HCT116 (cell line): Measurements from ENCODE around the gene VRK1.

ENCODE experiments used
- CBX3 ChIP-seq: IDR thresholded peaks from 2 replicates; pipeline ENCODE4 v1.6.1; 2012; ENCODE audit warnings: low read depth
- EZH2 ChIP-seq: fragments of 200-600 bp; sonication (generic); IDR thresholded peaks from 2 replicates; pipeline ENCODE4 v1.6.1; 2017; ENCODE audit warnings: antibody characterized with exemption, mixed run types
- EZH2phosphoT487 ChIP-seq: fragments of 200-600 bp; IDR thresholded peaks from 2 replicates; pipeline ENCODE4 v1.6.1; 2018; ENCODE audit warnings: antibody characterized with exemption, borderline replicate concordance
- JUND ChIP-seq: IDR thresholded peaks from 2 replicates; pipeline ENCODE4 v1.6.1; 2012
- POLR2A ChIP-seq: IDR thresholded peaks from 2 replicates; pipeline ENCODE4 v1.7.0; 2011; ENCODE audit warnings: borderline replicate concordance; ENCODE audit not compliant: insufficient read depth, insufficient read length; ENCODE audit errors: extremely low read depth
- POLR2AphosphoS5 ChIP-seq: IDR thresholded peaks from 2 replicates; pipeline ENCODE4 v1.6.1; 2011; ENCODE audit warnings: mild to moderate bottlenecking, low read depth, low read length, moderate library complexity
- RAD21 ChIP-seq: IDR thresholded peaks from 2 replicates; pipeline ENCODE4 v1.6.1; 2012; ENCODE audit warnings: low read depth, mild to moderate bottlenecking
- SIN3A ChIP-seq: IDR thresholded peaks from 2 replicates; pipeline ENCODE4 v1.6.1; 2012; ENCODE audit warnings: low read depth
- TCF7L2 ChIP-seq: IDR thresholded peaks from 2 replicates; pipeline ENCODE4 v1.7.0; 2011; ENCODE audit warnings: borderline replicate concordance, inconsistent platforms; ENCODE audit not compliant: insufficient read depth, insufficient read length; ENCODE audit errors: extremely low read depth
- YY1 ChIP-seq: IDR thresholded peaks from 2 replicates; pipeline ENCODE4 v1.6.1; 2011; ENCODE audit warnings: low read length, low read depth, moderate library complexity, mild to moderate bottlenecking; ENCODE audit not compliant: insufficient replicate concordance; ENCODE audit errors: extremely low read depth
- ZFX ChIP-seq: fragments of 450-650 bp; IDR thresholded peaks from 2 replicates; pipeline ENCODE4 v1.6.1; 2017
- ZNF274 ChIP-seq: fragments of 200-500 bp; sonication (Bioruptor generic); IDR thresholded peaks from 2 replicates; pipeline ENCODE4 v1.6.1; 2014; ENCODE audit warnings: mild to moderate bottlenecking, low read depth, low read length, inconsistent platforms
- TF ChIP-seq, protein P1 (sequence below), 3 experiments: fragments of 200-600 bp in 1 of 3; sonication (generic) in 1 of 3; IDR thresholded peaks in 2 of 3; conservative IDR thresholded peaks in 1 of 3; 2 replicates each; pipeline ENCODE4 v1.5.1; 2012 to 2017; ENCODE audit warnings: low read depth in 2 of 3, low read length in 2 of 3, antibody characterized with exemption in 1 of 3, borderline replicate concordance in 1 of 3, control low read depth in 1 of 3, mild to moderate bottlenecking in 1 of 3, mixed read lengths in 1 of 3, mixed run types in 1 of 3, moderate library complexity in 1 of 3; ENCODE audit not compliant: insufficient read depth in 1 of 3

DNA sequence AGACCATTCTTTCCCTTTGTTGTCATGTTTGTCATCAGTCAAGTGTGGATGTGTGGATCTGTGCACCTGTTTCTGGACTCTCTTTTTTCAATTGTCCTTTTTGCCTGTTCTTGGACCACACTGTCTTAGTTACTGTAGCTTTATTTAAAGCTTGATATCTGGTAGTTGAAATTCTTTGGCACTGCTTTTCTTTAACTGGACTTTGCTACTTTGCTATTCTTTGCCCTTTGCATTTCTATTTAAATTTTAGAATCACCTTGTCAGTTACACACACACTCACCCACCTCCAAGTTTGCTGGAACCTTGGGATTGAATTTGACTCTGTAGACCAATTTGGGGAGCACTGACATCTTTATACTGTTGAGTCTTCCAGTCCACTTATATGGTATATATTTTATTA lies 61.5 kb downstream of the VRK1 start:
- TF ChIP-seq CBX3 (no peak), EZH2 (no peak), POLR2AphosphoS5 (no peak), POLR2A (no peak), JUND (no peak), RAD21 (no peak), SIN3A (no peak), ZNF274 (no peak), YY1 (no peak), EZH2phosphoT487 (no peak), ZFX (no peak), TCF7L2 (no peak)
- TF ChIP-seq, protein P1, sequence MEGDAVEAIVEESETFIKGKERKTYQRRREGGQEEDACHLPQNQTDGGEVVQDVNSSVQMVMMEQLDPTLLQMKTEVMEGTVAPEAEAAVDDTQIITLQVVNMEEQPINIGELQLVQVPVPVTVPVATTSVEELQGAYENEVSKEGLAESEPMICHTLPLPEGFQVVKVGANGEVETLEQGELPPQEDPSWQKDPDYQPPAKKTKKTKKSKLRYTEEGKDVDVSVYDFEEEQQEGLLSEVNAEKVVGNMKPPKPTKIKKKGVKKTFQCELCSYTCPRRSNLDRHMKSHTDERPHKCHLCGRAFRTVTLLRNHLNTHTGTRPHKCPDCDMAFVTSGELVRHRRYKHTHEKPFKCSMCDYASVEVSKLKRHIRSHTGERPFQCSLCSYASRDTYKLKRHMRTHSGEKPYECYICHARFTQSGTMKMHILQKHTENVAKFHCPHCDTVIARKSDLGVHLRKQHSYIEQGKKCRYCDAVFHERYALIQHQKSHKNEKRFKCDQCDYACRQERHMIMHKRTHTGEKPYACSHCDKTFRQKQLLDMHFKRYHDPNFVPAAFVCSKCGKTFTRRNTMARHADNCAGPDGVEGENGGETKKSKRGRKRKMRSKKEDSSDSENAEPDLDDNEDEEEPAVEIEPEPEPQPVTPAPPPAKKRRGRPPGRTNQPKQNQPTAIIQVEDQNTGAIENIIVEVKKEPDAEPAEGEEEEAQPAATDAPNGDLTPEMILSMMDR (IDR thresholded peaks at IDR 0.05 in 2 of 3, conservative IDR thresholded peaks at IDR 0.05 in 1 of 3; ENCODE audit: borderline replicate concordance in 1 of 3, insufficient read depth in 1 of 3, low read depth in 2 of 3, low read length in 2 of 3), result no peak
